ENCODE measurements around the gene LRP1. TPM values are rescaled to one million over a fixed set of nuclear protein-coding genes. Genes with fewer than 3 reads are reported as not detected.

LRP1 gene
- total and polyA plus RNA-seq, 2 of the 4 experiments (the other 2 are of a cell fraction) = 73.1 to 142 TPM

GRCh38 chr12:57127101-57127725 lies 1.1 kb upstream of the LRP1 start:
- Histone ChIP-seq H2AK9ac (replicated peaks; ENCODE audit: low read depth, low read length, poor library complexity) (peak overlapping the region; percentile 86), H4K8ac (ENCODE audit: low read depth in 2 of 2, low read length in 2 of 2) (peak overlapping the region; percentile 5 to 46; a peak in 2 of 4 replicates), H3K27me3 (ENCODE audit: control insufficient read depth, insufficient read depth, low read length) (no peaks in the 10 kb centered on the region), H4K20me1 (ENCODE audit: insufficient read depth, low read length) (peaks cover 27% of the 10 kb centered on the region), H3K79me1 (ENCODE audit: low read depth in 1 of 2, low read length in 2 of 2) (peaks cover 7 to 30% of the 10 kb centered on the region in 2 experiments; a peak in 3 of 4 replicates), H3K4me3 (ENCODE audit: insufficient read depth, low read depth, low read length) (peak overlapping the region; percentile 90), H2BK20ac (ENCODE audit: low read depth, low read length) (no peak overlapping the region; the same call in 1 of the 2 replicates), H2BK120ac (ENCODE audit: low read depth, low read length) (peak overlapping the region; percentile 40; the same call in 1 of the 2 replicates), H3K4ac (ENCODE audit: low read depth, low read length) (peak overlapping the region; percentile 59), H4K5ac (ENCODE audit: low read depth, low read length) (no peak overlapping the region; the same call in 1 of the 2 replicates), H3K27ac (ENCODE audit: insufficient read depth, low read length) (peak overlapping the region; percentile 72), H4K91ac (ENCODE audit: insufficient read depth, low read depth, low read length) (no peak overlapping the region; the same call in 1 of the 2 replicates), H3K9me3 (ENCODE audit: control insufficient read depth, insufficient read depth, low read length) (no peaks in the 10 kb centered on the region; the same call in 1 of the 2 replicates), H3K9ac (ENCODE audit: low read depth, low read length) (peak overlapping the region; percentile 69), H2BK5ac (ENCODE audit: low read depth, low read length, poor library complexity, severe bottlenecking) (peak overlapping the region; percentile 56), H3K4me2 (ENCODE audit: low read depth, low read length) (peak overlapping the region; percentile 72), H2AFZ (replicated peaks; ENCODE audit: low read length, poor library complexity) (peak overlapping the region; percentile 97), H2BK15ac (ENCODE audit: low read depth, low read length) (no peak overlapping the region; the same call in 2 of the 3 replicates), H3K14ac (replicated peaks; ENCODE audit: low read depth, low read length) (peak overlapping the region; percentile 54; the same call in 1 of the 2 replicates), H3K9me1 (ENCODE audit: insufficient read depth, low read length) (peaks cover 6% of the 10 kb centered on the region), H2AK5ac (ENCODE audit: low read depth, low read length) (peak overlapping the region; percentile 79), H3K56ac (ENCODE audit: extremely low read depth, insufficient read depth, low read length) (peak overlapping the region; percentile 42), H3K4me1 (ENCODE audit: control insufficient read depth, insufficient read depth, low read length) (peaks cover 10% of the 10 kb centered on the region), H3K18ac (ENCODE audit: low read depth, low read length) (peak overlapping the region; percentile 26; the same call in 1 of the 2 replicates), H3K36me3 (ENCODE audit: control insufficient read depth, insufficient read depth, low read length) (peaks cover 10% of the 10 kb centered on the region; the same call in 1 of the 2 replicates), H3K23ac (ENCODE audit: low read depth, low read length) (0 out of 2 replicates have a peak overlapping the region, but pooled peaks have one; percentile 19)
- ChIA-PET CTCF (interaction anchor here (0.7 to 1.7 kb wide), 5 partner anchors 15 to 49 kb away, joined by 3 to 7 read pairs (median 3); partner anchors contain the start of gene STAT6), POLR2A (ENCODE audit: unreplicated experiment) (interaction anchor here (0.7 to 2.1 kb wide), 4 partner anchors 11 to 45 kb away, joined by 3 to 12 read pairs (median 3); partner anchors contain the start of gene STAT6)
- dilution Hi-C loops (cut with HindIII; ENCODE audit: low sequenced_read_pairs, unreplicated experiment) = no loop called here
- ATAC-seq (ENCODE audit: low read depth) (no peak), DNase-seq (no peak)
- 12% methylated on average over 9 of the region's 26 CpGs; no CpG with 5 or more reads in 1 of the 2 experiments for WGBS, 2 experiments (ENCODE audit: extremely low coverage in 2 of 2, insufficient read length in 1 of 2)
- intact Hi-C loops (cut with micrococcal nuclease) = no loop called here
- in situ Hi-C loops (cut with MboI; ENCODE audit: low sequenced_read_pairs) = no loop called here
- BruUV-seq (replicated peaks) = no TSS peak
- TF ChIP-seq RCOR1 (IDR thresholded peaks at IDR 0.05; ENCODE audit: insufficient replicate concordance, low read length) (no peak), MAFK (IDR thresholded peaks at IDR 0.05; ENCODE audit: low read depth, low read length) (no peak), NFE2L2 (IDR thresholded peaks at IDR 0.05; ENCODE audit: low read depth, low read length) (no peak), RFX5 (IDR thresholded peaks at IDR 0.05; ENCODE audit: low read depth, low read length) (no peak), MAZ (IDR thresholded peaks at IDR 0.05; ENCODE audit: borderline replicate concordance, low read depth, low read length) (no peak), BHLHE40 (IDR thresholded peaks at IDR 0.05; ENCODE audit: low read depth, low read length) (no peak), CEBPB (IDR thresholded peaks at IDR 0.05; ENCODE audit: low read depth, low read length) (no peak), FOS (IDR thresholded peaks at IDR 0.05; ENCODE audit: low read depth, low read length) (0 out of 2 replicates have a peak, but pooled peaks have one; percentile 17), RAD21 (IDR thresholded peaks at IDR 0.05; ENCODE audit: low read length) (0 out of 2 replicates have a peak, but pooled peaks have one; percentile 5), SMC3 (IDR thresholded peaks at IDR 0.05; ENCODE audit: low read depth, low read length) (no peak), MXI1 (IDR thresholded peaks at IDR 0.05; ENCODE audit: borderline replicate concordance, low read depth, low read length) (no peak), POLR2A (IDR thresholded peaks at IDR 0.05; ENCODE audit: low read depth, low read length) (no peak), CHD1 (IDR thresholded peaks at IDR 0.05; ENCODE audit: low read depth, low read length) (no peak), USF2 (IDR thresholded peaks at IDR 0.05; ENCODE audit: low read depth, low read length) (no peak)
- TF ChIP-seq, protein P1, sequence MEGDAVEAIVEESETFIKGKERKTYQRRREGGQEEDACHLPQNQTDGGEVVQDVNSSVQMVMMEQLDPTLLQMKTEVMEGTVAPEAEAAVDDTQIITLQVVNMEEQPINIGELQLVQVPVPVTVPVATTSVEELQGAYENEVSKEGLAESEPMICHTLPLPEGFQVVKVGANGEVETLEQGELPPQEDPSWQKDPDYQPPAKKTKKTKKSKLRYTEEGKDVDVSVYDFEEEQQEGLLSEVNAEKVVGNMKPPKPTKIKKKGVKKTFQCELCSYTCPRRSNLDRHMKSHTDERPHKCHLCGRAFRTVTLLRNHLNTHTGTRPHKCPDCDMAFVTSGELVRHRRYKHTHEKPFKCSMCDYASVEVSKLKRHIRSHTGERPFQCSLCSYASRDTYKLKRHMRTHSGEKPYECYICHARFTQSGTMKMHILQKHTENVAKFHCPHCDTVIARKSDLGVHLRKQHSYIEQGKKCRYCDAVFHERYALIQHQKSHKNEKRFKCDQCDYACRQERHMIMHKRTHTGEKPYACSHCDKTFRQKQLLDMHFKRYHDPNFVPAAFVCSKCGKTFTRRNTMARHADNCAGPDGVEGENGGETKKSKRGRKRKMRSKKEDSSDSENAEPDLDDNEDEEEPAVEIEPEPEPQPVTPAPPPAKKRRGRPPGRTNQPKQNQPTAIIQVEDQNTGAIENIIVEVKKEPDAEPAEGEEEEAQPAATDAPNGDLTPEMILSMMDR (conservative IDR thresholded peaks at IDR 0.05; ENCODE audit: low read depth, low read length) = 0 out of 2 replicates have a peak, but pooled peaks have one; percentile 21

Data from IMR-90 (cell line).